ENCODE data around the gene LEPR. TPM values are rescaled to one million over a fixed set of nuclear protein-coding genes. Genes with fewer than 3 reads are reported as not detected.
A peak's percentile ranks its signal among the peaks of the same experiment; 100 is the strongest.

LEPR gene

GRCh38 chr1:65467536-65467935, 47.1 kb downstream of the LEPR start:
- H3K56ac ChIP-seq (ENCODE audit: low read length) = no peak overlapping the region
- H3K27ac ChIP-seq (ENCODE audit: low read depth, low read length) = no peak overlapping the region
- H3K18ac ChIP-seq (ENCODE audit: low read length) = no peak overlapping the region
- H2BK5ac ChIP-seq (ENCODE audit: low read length) = no peak overlapping the region
- no peak overlapping the region for H4K8ac ChIP-seq (ENCODE audit: low read depth, low read length)
- no peak overlapping the region for H3K9ac ChIP-seq (ENCODE audit: low read length)
- no peak overlapping the region for H3K4ac ChIP-seq (ENCODE audit: low read depth, low read length)
- DNase-seq = peak; percentile 91
- H3K4me1 ChIP-seq (ENCODE audit: control insufficient read depth, low read depth, low read length) = no peaks in the 10 kb centered on the region
- no CpG with 5 or more reads among the region's 6 CpGs for WGBS (ENCODE audit: extremely low coverage, insufficient coverage, low lambda C conversion rate)
- no peaks in the 10 kb centered on the region for H3K36me3 ChIP-seq (ENCODE audit: control insufficient read depth, insufficient read depth, low read length)
- H3K27me3 ChIP-seq (ENCODE audit: insufficient read depth, low read length, poor library complexity) = no peaks in the 10 kb centered on the region
- no peak overlapping the region for H2BK120ac ChIP-seq (ENCODE audit: low read depth, low read length)
- H2AK5ac ChIP-seq (ENCODE audit: low read length) = no peak overlapping the region
- H2BK15ac ChIP-seq (replicated peaks; ENCODE audit: low read depth) = no peak overlapping the region
- H3K79me1 ChIP-seq (ENCODE audit: low read length) = no peaks in the 10 kb centered on the region
- no peak overlapping the region for H3K4me2 ChIP-seq (ENCODE audit: low read length)
- H3K4me3 ChIP-seq (ENCODE audit: low read length) = no peak overlapping the region
- H3K79me2 ChIP-seq (ENCODE audit: control insufficient read depth, insufficient read depth, low read length) = no peaks in the 10 kb centered on the region
- H4K5ac ChIP-seq (ENCODE audit: low read length) = no peak overlapping the region
- H3K23ac ChIP-seq (ENCODE audit: low read length) = no peak overlapping the region

GRCh38 chr1:65469126-65469888, 48.8 kb downstream of the LEPR start:
- H4K8ac ChIP-seq (ENCODE audit: low read depth, low read length) = no peak overlapping the region
- no peak overlapping the region for H3K27ac ChIP-seq (ENCODE audit: low read depth, low read length)
- no CpG with 5 or more reads among the region's 4 CpGs for WGBS (ENCODE audit: extremely low coverage, insufficient coverage, low lambda C conversion rate)
- H3K4ac ChIP-seq (ENCODE audit: low read depth, low read length) = no peak overlapping the region
- no peak for DNase-seq
- H3K79me1 ChIP-seq (ENCODE audit: low read length) = no peaks in the 10 kb centered on the region
- no peak overlapping the region for H3K9ac ChIP-seq (ENCODE audit: low read length)
- no peak overlapping the region for H3K18ac ChIP-seq (ENCODE audit: low read length)
- H3K23ac ChIP-seq (ENCODE audit: low read length) = no peak overlapping the region
- H3K79me2 ChIP-seq (ENCODE audit: control insufficient read depth, insufficient read depth, low read length) = no peaks in the 10 kb centered on the region
- H3K4me3 ChIP-seq (ENCODE audit: low read length) = no peak overlapping the region
- H2BK5ac ChIP-seq (ENCODE audit: low read length) = no peak overlapping the region
- no peak overlapping the region for H3K4me2 ChIP-seq (ENCODE audit: low read length)
- no peaks in the 10 kb centered on the region for H3K36me3 ChIP-seq (ENCODE audit: control insufficient read depth, insufficient read depth, low read length)
- no peaks in the 10 kb centered on the region for H3K4me1 ChIP-seq (ENCODE audit: control insufficient read depth, low read depth, low read length)
- H2AK5ac ChIP-seq (ENCODE audit: low read length) = no peak overlapping the region
- H2BK15ac ChIP-seq (replicated peaks; ENCODE audit: low read depth) = no peak overlapping the region
- H2BK120ac ChIP-seq (ENCODE audit: low read depth, low read length) = no peak overlapping the region
- no peak overlapping the region for H3K56ac ChIP-seq (ENCODE audit: low read length)
- H3K27me3 ChIP-seq (ENCODE audit: insufficient read depth, low read length, poor library complexity) = no peaks in the 10 kb centered on the region
- H4K5ac ChIP-seq (ENCODE audit: low read length) = no peak overlapping the region

- Histone ChIP-seq H3K79me1 (ENCODE audit: low read length) (no peaks in the 10 kb centered on the region), H2BK5ac (ENCODE audit: low read length) (no peak overlapping the region), H3K27me3 (ENCODE audit: insufficient read depth, low read length, poor library complexity) (no peaks in the 10 kb centered on the region), H3K4me3 (ENCODE audit: low read length) (no peak overlapping the region), H2BK15ac (replicated peaks; ENCODE audit: low read depth) (no peak overlapping the region), H3K4ac (ENCODE audit: low read depth, low read length) (no peak overlapping the region), H3K4me1 (ENCODE audit: control insufficient read depth, low read depth, low read length) (no peaks in the 10 kb centered on the region), H3K23ac (ENCODE audit: low read length) (no peak overlapping the region), H4K5ac (ENCODE audit: low read length) (no peak overlapping the region), H3K56ac (ENCODE audit: low read length) (no peak overlapping the region), H3K36me3 (ENCODE audit: control insufficient read depth, insufficient read depth, low read length) (no peaks in the 10 kb centered on the region), H2BK120ac (ENCODE audit: low read depth, low read length) (no peak overlapping the region), H3K27ac (ENCODE audit: low read depth, low read length) (no peak overlapping the region), H3K79me2 (ENCODE audit: control insufficient read depth, insufficient read depth, low read length) (no peaks in the 10 kb centered on the region), H3K4me2 (ENCODE audit: low read length) (no peak overlapping the region), H4K8ac (ENCODE audit: low read depth, low read length) (no peak overlapping the region), H2AK5ac (ENCODE audit: low read length) (no peak overlapping the region), H3K9ac (ENCODE audit: low read length) (no peak overlapping the region), H3K18ac (ENCODE audit: low read length) (no peak overlapping the region)
- DNase-seq = no peak
- WGBS (ENCODE audit: extremely low coverage, insufficient coverage, low lambda C conversion rate) = no CpG with 5 or more reads among the region's 4 CpGs
Measured at GRCh38 chr1:65469889-65470340, 49.4 kb downstream of the LEPR start.

Small RNAs within 50 kb of the gene (small RNA-seq; reads per million reads assigned to genes)
- not detected for gene RNU2-15P (ENCODE audit: insufficient read depth)

All from mesendoderm (in vitro differentiated cells).